Subcutaneous adipose tissue (tissue), 4 donors: ENCODE measurements around the gene UBR3. TPM values are rescaled to one million over a fixed set of nuclear protein-coding genes. Genes with fewer than 3 reads are reported as not detected.

Source experiments
- CTCF ChIP-seq: fragments of 450-650 bp; IDR thresholded peaks from one replicate; pipeline ENCODE4 v1.5.1; 2016; ENCODE audit warnings: low read depth, mild to moderate bottlenecking, control low read depth, antibody characterized with exemption, moderate library complexity
- total RNA-seq, 4 donors: library from RNA; depleted of rRNA; stranded (reverse); fragments of >200 nt; gene quantifications; one replicate each; pipeline ENCODE4 v1.1.0, GENCODE V29; 2016

The UBR3 gene
- total RNA-seq, 4 donors from 2014 or later: 80.7 to 128 (median 101) TPM

GRCh38 chr2:170084820-170085491 lies 257.7 kb downstream of the UBR3 start:
- no peak for TF ChIP-seq CTCF

GRCh38 chr2:170086117-170086688 lies 258.9 kb downstream of the UBR3 start:
- no peak for TF ChIP-seq CTCF

- no peak for TF ChIP-seq CTCF
Observed at GRCh38 chr2:170086751-170087412, 259.6 kb downstream of the UBR3 start.

- no peak for TF ChIP-seq CTCF
Observed at GRCh38 chr2:170087413-170087793, 260.1 kb downstream of the UBR3 start.

- TF ChIP-seq CTCF: no peak
Observed at GRCh38 chr2:170088776-170089175, 261.5 kb downstream of the UBR3 start.

- TF ChIP-seq CTCF: no peak
Observed at GRCh38 chr2:170090229-170090628, 263.0 kb downstream of the UBR3 start.

GRCh38 chr2:170091436-170091835 lies 264.2 kb downstream of the UBR3 start:
- no peak for TF ChIP-seq CTCF
